Ramos (cell line): ENCODE data around the gene DLGAP4.

Experiments
- in situ Hi-C: fragments of 300-500 bp; cut with MboI; formaldehyde crosslinking; loops from one replicate; pipeline ENCODE4 v1.14.3; 2022; ENCODE audit warnings: low sequenced_read_pairs; ENCODE audit not compliant: unreplicated experiment

The DLGAP4 gene

DNA sequence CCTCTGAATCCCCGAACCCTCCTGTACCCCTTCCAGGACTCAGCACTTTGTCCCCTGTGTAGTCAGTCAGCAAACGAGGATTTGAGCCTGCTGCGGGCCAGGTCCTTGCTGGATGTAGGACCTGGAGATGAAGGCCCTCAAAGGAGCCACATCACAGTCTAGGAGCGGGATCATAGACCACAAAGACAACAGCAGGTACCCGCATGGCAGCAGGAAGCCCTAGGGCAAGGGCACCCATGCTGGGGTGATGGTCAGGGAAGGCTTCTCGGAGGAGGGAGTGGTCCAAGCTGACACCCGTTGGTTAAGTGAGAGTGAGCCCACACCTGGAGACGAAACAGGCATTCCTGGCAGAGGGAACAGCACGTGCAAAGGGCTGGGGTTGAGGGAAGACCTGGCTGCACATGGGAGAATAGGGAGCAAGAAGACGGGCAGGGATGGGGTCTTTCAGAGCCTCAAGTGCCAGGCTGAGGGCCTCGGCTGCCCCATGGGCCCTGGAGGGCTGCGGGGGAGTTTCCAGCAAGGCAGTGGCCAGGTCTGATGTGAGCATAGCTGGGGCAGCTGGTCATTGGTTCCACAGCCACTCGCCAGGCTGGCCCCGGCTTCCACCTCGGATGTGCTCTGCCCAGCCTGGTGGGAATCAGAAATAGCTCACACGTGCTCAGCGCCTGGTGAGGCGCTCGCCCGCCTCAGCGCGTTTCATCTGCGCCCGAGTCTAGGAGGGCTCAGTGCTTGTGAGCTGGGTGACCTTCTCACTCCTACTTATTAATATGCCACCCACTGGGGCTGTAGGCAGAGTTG is 15.0 kb downstream of the DLGAP4 start:
- in situ Hi-C loops = no loop called here

DNA sequence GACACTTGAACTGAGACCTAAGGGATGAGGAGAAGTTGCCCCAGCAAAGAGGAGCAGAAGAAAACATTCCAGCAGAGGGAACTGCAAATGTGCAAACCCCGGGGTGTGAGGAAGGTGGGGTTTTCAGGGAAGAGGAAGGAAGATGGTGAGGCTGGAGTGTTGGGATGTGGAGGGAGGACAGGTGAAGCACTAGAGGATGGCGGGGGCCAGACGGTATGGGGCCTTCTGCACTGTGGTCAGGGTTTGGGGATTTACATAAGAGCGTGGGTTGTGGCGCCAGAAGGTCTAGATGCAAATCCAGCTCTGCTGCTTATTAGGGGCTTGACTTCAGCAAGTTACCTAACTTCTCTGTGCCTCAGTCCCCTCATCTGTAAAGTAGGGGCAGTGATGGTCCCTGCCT is 16.0 kb downstream of the DLGAP4 start:
- in situ Hi-C loops = no loop called here

DNA sequence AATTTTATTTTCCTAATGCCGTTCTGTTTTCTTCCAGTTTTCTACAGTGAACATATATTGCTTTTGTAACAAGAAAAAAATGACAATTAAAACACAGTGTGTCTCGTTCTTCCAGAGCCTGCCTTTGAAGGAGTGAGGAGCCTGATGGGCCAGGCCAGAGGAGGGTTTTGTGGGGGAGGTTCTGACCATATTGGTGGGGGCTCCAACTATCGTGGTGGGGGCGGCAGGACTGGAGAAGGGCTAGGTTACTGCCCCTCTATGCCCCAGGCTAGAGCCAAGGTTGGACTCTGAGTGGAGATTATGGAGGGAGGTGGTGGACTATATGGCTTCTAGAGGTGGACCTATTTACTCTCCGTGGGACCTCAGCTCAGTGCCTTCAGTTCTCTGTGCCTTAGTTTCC is 24.0 kb downstream of the DLGAP4 start:
- in situ Hi-C loops = no loop called here

DNA sequence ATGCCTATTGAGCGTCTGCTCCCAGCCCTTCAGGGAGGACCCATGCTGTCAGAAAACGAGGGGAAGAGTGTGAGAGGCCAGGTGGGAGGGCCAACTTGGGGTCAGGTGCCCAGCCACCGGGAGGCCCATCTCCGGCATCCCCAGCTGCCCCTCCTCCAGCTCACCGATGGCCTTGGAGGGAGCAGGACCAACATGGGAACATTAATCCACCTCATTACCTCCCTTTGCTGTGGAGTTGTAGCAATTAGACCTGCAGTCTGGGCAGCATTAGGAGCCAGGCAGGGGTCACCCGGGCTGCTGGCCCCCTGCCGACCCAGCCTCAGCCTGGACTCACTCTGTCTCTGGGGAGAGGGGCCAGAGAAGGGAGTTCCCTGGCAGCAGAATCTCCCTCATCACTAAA is 25.1 kb downstream of the DLGAP4 start:
- in situ Hi-C loops = no loop called here

DNA sequence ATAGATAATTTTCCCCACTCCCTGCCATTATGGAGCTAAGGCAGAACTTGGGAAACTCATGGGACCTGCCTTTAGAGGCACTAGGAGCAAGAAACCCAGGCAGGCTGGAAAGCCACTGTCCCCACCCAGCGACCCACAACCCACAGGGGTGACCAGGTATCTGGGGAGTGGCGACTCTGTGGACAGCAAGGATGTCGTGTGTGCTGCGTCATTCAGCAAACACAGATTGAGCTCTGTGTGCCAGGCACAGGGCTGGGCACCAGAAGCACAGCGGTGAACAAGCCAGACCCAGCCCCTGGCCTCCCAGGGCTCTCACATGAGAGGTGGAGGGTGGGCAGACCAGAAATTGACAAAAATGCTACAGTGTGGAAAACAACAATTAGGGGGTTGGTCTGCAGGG is 27.7 kb downstream of the DLGAP4 start:
- in situ Hi-C loops = no loop called here

DNA sequence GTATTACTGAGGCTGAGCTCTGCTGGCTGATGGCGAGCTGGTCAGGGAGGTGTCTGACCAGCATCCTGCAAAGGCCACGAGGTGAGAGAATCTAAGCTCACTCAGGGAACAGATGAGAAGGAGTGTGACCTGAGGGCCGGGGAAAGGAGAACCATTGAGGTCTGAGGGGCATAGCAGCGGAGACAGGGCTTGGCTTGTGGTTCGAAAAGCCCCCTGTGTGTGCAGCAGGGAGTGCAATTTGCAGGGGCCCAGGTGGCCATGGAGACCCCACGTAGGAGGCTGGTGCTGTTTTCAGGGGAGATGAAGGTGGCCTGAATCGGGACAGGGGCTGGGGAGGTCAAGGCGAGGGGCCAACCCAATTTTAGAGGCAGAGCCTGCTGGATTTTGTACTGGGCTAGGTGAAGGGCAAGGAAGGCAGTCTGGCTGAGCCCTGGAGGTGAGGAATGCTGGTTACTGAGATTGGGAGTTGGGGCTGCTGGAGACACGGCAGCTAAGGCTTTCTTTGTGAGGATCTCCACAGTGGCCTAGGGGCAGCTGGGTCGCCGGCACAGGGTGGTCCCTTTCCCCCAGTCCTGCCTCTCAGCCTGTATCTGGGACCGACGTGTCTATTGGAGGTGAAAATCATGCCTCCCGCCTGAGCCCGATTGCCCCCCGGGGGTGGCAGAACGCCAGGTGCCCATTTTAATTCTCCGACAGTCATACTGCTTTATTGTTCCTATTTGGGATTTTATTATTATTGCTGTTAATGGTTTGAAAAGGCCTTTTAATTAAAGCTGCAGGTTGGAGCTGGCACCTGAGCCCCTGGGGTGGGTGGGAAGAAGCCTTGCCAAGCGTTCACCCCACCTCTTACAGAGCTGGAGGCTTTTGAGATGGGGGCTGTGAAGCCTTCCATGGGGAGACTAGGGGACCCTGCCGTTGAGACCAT is 28.4 kb downstream of the DLGAP4 start:
- in situ Hi-C loops = no loop called here

DNA sequence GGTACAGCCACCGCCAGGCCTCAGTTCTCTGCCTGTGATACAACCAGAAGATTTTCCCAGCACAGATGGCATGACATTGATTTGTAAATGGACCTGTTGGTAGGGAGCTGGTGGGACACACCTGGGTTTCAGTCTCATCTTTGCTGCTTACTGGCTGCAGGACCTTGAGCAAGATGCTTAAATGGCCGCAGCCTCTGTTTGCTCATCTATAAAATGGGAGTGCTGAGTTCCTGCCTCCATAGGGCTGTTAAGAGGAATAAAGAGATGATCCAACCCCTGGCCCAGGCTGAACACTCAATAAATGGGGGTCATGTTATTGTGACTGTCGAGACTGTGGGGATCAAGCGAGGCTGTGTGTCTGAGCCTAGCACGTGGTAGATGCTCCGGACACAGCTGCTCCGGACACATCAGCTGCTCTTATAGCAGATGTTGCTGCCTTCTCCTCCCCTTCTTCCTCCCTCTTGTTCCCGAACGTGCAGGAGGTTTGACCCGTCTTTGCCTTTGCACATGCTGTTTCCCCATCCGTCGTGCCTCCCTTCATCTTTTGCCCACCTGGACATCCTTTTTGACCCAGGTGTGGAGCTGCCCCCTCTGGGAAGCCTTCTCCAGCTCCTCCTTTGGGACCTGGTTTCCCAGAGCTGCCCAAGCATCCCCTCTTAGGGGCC is 29.2 kb downstream of the DLGAP4 start:
- in situ Hi-C loops = no loop called here

DNA sequence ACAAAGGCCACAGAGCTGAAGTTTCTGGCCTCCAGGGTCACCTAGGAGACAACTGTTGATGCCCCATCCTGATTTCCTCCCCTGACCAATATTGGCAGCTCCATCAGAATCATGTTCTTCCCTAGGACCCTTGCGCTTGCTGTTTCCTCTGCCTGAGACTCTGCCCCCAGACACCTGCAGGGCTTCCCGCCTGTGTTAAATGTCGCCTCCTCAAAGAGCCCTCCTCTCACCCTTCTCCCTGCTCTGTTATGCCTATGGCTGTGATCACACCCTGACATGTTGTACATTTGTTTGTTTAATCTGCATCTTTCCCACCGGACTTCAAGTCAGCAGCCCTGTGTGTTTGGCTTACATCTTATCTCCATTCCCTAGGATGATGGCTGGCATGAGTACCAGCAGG is 30.1 kb downstream of the DLGAP4 start:
- in situ Hi-C loops = no loop called here

DNA sequence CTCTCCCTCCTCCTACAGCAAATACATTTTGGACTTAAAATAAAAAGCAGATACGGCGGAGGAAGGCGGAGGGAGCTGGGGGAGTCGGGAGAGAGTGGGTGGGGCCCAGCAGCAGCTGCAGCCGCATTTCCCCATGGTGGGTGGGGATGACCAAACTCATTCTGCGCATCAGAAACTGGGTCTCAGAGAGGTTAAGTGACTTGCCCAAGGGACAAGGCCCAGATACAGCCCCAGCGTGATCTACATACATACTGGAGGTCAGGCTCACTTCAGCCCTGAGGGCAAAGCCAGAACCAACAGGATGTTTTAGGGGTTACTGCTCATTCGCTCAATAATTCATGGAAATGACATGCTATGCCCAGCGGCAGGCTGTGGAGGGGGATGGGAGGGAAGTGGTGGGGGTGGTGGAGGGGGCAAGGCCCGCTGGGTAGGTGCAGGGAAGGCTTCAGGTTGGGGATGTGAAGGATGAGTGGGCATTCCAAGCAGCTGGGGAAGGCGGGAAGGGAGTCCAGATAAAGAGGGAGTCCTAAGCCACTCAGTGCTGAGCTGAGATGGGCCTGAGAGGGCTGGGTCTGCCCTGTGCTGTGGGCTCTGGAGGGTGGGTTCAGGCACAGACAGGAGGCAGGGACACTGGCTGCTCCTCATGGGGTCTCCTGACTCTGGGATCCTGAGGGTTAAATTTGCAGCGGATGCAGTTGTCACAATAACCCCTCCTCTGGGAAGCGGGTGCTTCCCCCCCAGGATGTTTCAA is 31.0 kb downstream of the DLGAP4 start:
- in situ Hi-C loops = no loop called here

DNA sequence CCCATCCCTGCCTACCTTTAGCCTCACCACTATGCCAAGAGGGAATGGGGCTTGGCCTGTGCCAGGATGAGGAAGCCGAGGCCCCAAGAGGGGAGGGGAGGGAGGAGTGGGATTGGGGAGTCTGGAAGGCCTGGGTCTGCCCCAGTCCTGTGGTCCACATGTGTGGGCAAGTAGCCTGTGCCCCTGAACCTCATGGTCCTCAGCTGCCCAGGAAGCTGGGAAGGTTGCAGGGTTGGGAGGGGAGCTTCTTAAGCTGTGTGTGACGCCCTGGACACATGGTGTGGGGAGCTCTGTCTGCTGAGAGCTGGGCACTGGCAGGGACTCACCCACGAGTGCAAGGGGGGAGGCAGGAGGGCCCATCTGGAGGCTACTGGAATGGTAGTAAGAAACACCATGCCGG is 31.7 kb downstream of the DLGAP4 start:
- in situ Hi-C loops = no loop called here

DNA sequence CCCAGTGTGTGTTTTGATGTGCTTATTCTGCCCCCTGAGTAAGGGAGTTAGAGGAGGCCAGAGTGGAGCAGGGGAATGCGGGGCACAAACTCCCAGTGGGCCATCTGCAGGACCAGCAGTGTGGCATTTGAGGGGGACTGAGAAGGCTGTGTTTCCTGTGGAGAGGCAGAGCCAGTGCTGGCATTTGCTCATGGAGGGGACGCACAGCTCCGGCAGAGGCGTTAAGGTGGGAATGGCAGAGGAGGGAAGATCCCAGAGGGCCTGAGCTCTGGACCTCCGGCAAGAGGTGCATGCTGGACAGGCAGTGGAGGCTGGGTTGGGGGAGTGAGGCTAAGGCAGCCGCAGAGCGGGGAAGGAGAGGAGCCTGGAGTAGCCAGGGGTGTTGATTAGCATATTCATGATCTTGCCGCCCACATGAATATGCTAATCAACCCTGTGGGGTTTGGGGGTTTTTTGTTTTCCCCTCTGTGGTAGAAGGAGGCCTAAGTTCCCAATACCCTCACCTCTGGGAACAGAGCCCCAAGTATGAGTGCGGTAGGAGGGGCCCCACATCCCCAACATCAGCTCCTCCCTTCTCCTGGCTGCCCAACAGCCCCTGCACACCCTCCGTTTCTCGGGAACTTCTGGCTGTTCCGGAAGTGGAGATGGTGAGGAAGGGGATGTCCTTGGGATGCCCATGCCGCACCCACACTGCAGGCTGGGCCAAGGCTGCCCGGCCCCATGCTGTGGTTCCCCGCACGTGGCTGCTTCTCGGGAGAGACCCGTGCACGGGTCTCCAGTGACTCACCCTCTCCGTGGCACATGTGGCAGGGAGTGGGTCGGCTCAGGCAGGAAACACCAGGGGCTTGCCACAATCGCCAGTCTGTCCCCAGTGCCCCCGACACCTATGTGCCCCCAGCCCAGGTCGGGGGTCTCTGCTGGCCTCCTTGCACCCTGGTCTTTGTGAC is 33.8 kb downstream of the DLGAP4 start:
- in situ Hi-C loops = no loop called here

DNA sequence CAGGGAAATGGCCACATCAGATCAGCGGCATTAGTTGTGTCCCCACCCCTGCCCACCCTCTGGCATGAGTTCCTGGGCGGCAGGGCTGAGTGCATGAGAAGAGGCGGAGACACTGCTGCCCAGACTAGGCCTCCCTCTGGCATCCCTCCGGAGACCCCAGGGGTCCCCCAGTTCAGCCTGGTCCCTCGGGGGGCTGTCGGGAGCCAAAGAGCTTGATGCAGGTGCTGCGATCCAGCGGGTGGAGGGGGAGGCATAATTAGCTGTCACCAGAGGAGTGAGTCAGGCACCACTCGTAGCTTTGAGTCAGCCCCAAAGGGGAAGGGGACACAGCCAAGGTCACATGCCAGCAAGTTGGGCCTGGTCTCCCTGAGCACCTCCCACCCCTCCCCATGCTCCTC is 34.5 kb downstream of the DLGAP4 start:
- in situ Hi-C loops = no loop called here

DNA sequence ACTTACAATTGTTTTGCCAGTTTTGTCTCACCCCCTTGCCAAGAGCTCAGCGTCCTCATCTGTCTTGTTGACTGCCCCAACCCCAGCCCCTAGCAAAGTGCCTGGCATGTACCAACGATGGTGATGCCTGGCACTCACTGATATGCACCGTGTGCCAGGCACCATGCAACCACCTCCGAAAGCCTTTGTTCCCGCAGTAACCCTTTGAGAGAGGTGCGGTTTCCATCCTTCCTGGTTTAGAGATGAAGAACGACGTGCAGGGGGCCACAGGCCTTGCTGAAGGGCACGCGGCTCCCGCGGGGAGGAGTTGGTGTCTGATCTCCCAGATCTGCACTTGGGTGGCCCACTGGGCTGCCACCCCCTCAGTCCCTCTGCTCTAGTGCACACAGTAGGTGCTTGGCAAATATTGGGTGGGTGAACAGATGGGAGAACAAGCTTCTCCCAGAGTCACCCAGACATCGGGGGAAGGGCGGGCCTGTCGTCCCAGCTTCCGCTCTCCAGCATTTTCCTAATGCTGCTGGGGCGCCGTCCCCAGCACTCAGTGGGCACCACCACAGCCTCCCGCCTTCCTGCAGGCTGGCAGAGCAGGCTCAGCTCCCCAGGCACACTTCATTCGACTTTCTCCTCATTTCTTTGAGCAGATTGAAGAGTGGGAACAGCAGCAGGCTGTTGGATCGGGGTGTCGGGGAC is 35.3 kb downstream of the DLGAP4 start:
- in situ Hi-C loops = no loop called here

DNA sequence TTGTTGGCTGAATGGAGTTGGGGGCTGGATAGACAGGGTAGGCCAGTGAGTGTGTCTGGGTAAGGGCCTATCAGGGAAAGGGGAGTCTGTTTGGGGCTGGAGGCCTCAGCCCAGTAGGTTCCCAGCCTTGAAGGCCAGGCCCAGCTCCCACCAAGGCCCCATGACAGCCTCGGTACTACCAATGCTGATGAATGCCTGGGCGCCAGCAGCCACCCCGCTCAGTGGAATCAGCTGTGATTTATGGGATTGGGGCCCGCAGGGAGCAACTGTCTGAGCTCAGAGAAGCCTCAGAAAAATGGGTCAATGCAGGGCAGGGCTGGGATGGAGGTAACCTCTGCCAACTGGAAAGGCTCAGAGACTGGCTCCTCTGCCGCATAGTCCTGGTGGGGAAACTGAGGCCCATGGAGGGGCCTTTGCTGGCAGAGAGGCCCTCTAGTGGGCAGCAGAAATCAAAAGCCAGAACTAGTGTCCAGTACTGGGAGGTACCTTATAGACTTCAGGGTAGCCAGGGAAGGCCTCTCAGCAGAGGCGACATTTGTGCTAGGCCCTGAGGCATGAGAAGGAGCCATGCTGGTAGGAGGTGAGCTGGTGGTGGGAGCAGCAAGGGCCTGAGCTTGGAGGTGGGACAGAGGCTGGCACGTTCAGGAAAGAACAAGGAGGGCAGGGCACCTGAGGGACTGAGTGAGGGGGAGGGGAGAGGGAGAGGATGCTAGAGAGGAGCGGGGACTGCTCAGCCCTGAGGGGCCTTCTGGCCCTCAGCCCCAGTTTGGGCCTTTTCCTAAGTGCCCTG is 36.4 kb downstream of the DLGAP4 start:
- in situ Hi-C loops = no loop called here

DNA sequence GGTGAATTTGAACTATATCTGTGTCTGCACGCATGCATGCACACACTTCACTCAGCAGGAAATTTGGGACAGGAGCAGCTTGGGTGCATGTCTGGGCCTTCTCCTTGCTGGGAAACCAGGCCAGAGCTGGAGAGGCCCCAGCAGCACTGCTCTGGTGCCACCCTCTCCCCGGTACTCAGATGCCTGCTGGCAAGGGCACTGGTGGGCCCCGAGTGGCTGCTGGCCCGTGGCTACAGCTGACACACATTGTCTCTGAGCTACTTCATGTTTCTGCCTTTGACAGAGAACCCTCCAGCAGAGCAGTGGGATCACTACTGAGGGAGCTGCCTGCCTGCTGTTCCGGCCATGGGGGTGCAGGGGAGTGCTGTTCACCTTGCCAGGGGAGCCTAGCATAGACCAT is 37.5 kb downstream of the DLGAP4 start:
- in situ Hi-C loops = no loop called here

DNA sequence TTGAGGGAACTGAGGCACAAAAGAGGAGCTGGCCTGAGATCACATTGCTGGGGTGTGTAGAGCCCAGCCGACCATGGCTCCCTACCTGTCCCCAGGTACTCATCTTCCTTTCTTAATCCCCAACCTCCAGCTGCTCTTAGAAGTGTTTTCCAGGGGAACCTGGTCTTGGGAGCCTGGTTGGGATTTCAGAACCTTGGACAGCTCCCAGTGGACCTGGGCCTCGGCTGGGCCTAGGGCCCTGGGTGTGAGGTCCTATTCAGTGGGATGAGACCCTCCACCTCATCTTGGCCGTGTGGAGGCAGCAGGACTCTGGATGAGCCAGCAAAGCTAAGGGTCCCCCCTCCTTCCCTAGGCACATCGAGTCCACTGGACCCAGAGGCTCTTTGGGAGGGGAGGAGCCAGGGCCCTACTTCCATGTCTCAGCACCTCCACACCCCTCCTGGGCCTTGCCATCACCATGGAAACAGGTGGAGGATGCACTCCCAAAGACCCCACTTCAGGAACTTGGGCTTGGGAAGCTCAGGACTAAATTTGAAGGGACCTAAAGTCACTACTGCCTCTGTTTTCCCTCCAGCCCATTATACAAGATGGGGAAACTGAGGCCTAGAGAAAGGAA is 38.5 kb downstream of the DLGAP4 start:
- in situ Hi-C loops = no loop called here

DNA sequence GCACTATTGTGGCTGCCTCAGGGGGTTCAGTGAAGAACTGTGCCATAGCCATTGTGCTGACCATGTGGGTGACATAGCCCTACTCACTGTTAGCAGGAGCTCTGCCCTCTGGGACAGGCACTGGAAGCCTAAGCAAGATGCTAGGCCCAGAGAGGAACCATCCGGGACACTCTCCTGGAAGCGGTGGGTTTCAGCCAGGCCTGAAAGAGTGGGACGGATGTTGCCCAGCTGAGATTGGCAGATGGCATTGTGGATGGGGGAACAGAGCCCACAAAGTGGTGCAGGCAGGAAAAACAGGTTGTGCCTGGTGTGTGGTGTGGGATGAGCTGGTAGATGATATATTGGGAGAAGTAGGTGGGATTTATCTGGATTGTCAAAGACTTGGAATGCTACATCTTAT is 40.1 kb downstream of the DLGAP4 start:
- in situ Hi-C loops = no loop called here
